Stimulated activated CD8-positive, alpha-beta memory T cell treated with anti-CD3 and anti-CD28 coated beads, Interleukin-4, amount 100 ng/mL, for 4 hours (primary cell): ENCODE measurements around the gene ENTPD1.
"Not testable (repeated sequence)": the region's sequence is repeated elsewhere in the genome, so short reads cannot be mapped to it uniquely, and the experiment has no call there.

Experiments
- DNase-seq, 2 donors: peaks; one replicate each; pipeline ENCODE4 v3.0.0-alpha.2; 2020; ENCODE audit warnings: low read depth in 2 of 2, low spot score in 1 of 2

ENTPD1 gene

GRCh38 chr10:95793401-95794045, 37.6 kb downstream of the ENTPD1 start:
- no peak for DNase-seq

DNA sequence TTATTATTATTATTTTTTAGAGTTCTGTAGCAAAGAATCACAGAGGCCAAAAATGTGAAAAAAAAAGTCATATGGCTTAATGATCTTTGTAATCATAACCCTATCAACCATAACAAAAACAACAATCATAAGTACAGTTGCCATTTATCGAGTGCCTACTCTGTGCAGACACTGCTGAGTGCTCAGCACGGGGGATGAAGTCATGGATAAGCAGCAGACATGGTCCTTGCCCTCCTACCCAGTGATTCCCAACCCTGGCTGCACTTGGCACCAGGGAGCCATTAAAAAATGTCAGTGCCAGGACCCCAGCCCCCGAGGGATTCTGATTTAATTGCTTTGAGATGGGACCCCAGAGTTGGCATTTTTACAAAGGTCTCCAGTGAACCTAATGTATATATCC, 38.2 kb downstream of the ENTPD1 start:
- no peak for DNase-seq

- no peak for DNase-seq
Measured at GRCh38 chr10:95795602-95796001, 39.6 kb downstream of the ENTPD1 start.

DNA sequence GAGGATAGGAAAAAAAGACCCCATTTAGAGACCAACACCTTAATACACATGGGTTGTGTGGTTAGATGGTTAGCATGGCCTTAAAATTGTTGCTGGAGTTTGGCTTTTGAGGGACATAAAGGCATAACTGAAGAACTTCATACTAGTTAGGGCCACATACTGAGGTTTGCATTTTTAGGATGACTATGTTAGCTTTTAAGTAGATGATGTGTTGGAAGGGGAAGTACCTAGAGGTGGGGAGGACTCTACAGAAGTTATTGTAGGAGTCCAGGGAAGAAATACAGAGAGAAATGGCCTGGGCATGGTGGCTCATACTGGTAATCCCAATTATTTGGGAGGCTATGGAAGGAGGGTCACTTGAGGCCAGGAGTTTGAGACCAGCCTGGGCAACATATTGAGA, 40.5 kb downstream of the ENTPD1 start:
- DNase-seq = no peak

- no peak for DNase-seq
Measured at GRCh38 chr10:95798096-95798855, 42.3 kb downstream of the ENTPD1 start.

GRCh38 chr10:95800286-95800685, 44.3 kb downstream of the ENTPD1 start:
- DNase-seq = not testable (repeated sequence)

- not testable (repeated sequence) for DNase-seq
Measured at GRCh38 chr10:95806687-95807380, 50.9 kb downstream of the ENTPD1 start.

DNA sequence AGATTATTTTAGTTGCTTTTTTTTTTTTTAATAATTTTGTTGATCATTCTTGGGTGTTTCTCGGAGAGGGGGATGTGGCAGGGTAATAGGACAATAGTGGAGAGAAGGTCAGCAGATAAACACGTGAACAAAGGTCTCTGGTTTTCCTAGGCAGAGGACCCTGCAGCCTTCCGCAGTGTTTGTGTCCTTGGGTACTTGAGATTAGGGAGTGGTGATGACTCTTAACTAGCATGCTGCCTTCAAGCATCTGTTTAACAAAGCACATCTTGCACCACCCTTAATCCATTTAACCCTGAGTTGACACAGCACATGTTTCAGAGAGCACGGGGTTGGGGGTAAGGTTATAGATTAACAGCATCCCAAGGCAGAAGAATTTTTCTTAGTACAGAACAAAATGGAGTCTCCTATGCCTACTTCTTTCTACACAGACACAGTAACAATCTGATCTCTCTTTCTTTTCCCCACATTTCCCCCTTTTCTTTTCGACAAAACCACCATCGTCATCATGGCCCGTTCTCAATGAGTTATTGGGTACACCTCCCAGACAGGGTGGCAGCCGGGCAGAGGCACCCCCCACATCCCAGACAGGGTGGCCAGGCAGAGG, 52.8 kb downstream of the ENTPD1 start:
- not testable (repeated sequence) for DNase-seq

- no peak for DNase-seq
Measured at GRCh38 chr10:95809370-95810197, 53.6 kb downstream of the ENTPD1 start.

- DNase-seq = no peak
Measured at GRCh38 chr10:95810198-95810976, 54.4 kb downstream of the ENTPD1 start.

DNA sequence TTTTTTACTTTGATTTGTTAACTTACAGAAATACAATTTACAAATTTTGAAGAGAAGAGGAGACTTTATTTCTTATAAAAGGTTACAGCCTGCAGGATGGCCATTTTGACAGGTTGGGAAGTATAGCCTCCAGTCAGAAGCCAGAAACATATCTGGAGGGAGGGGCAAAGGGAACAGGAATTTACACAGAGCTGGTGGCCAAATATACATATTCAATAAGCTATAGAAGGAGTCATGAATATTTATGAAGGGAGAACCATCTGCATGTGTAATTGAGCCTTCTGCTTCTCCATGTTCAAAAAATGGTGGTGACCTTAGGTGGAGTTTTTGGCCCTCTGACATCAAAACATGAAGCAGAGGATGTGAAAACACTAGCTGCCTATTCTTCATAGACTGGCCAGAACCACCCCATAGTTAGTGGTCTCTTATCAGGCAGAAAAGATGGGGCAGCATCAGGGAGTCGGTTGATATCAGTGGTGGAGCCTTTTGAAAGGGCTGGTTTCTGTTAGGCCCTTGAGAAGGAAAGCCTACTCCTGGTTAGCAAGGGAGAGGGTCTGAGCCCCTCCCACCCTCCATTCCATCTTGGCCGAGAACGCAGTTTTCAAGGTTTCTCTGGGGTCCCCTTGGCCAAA, 57.2 kb downstream of the ENTPD1 start:
- no peak for DNase-seq

DNA sequence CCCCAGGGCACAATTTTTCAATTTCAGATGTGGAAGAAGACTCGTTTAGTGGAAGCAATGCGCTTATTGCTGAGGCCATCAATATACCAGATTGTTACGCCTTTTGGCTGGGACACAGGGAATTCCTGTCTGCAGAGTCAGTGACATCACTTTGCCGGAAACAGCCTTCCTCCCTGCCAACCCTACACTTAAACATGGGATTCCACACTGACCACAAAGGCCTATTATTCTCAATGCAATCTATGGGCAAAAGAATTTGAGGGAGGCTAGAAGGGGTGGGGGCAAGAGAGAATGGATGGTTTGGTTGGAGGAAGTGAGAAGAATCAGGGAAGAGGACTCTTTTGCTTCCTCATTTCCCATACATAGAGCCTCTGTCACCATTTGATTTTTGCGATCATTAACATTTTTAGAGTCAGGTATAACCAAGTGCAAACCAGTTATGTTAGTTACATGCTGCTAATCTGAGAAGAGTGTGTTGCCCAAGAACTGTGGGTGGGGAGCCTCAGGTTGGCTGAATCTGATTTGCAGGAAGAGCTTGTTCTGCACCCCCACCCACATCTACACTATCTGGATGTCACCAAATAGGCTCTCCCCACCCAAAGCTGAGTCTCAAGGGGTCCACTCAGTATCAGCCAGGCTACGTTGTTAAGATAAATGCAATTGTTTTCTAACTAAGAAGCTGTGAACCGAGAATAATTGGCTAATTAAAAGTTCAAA, 58.2 kb downstream of the ENTPD1 start:
- DNase-seq = no peak

- DNase-seq = no peak
Measured at GRCh38 chr10:95815133-95815532, 59.2 kb downstream of the ENTPD1 start.

- DNase-seq = no peak
Measured at GRCh38 chr10:95815701-95816240, 59.8 kb downstream of the ENTPD1 start.

- DNase-seq = no peak
Measured at GRCh38 chr10:95818010-95818409, 62.0 kb downstream of the ENTPD1 start.

GRCh38 chr10:95818668-95819067, 62.7 kb downstream of the ENTPD1 start:
- no peak for DNase-seq

DNA sequence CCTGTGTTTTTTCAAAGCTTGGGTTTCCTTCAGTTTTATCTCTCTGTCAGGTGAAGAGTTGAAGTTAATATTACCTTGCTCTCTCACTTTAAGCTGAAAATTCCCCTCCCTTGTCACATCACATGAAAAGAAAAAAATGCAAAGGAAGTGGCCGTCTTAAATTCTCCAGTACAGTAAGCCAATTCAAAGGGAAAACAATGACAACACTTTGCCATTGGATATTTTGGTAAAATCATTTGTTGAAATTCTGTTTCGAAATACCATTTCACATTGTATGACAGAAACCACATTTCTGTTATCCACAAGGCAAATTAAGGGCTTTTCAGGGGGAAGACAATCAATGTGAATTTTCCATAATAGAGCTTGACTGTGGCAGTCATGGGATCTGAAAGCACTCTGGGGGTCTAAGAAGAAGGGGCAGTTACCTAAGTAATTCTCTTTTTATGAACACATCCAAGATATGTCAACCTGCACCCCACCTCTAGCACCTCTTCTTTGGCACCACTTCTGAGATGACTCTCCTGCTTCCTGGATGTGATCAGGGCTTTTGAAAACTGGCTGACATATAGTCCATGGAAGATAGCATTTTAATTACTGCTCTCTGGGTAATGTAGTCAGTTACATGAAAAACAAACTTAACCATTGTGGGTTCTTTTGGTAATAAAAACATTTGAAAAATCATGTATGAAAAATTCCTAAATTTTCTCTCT, 63.8 kb downstream of the ENTPD1 start:
- DNase-seq = no peak

GRCh38 chr10:95820363-95820762, 64.4 kb downstream of the ENTPD1 start:
- no peak for DNase-seq
